K562 (cell line): ENCODE measurements around the gene IQCK. TPM values are rescaled to one million over a fixed set of nuclear protein-coding genes. Genes with fewer than 3 reads are reported as not detected.

Source experiments
- ATAC-seq: fragments of 200-7000 bp; cut with Tn5 transposase; 3 replicates; pipeline ENCODE4 v1.9.1; 2020; ENCODE audit warnings: moderate library complexity
- BruUV-seq: library from RNA; stranded (reverse); fragments of 400-500 nt; replicated peaks from 2 replicates; lab custom pipeline; 2021; lab: Mats Ljungman, UMichigan
- CTCF ChIA-PET: fragments of 300-600 bp; formaldehyde crosslinking; extraction: SDS; loops from one replicate; lab custom pipeline; 2021; ENCODE audit warnings: low intra/inter-chr PET ratio; lab: Yijun Ruan, JAX
- POLR2A ChIA-PET: fragments of 300-600, 350-650 bp; sonication (Branson Sonifier 250); formaldehyde crosslinking; extraction: SDS; loops from one replicate; lab custom pipeline; 2021; ENCODE audit warnings: antibody characterized with exemption, inconsistent platforms; lab: Yijun Ruan, JAX
- DNase-seq, 4 experiments: peaks; one replicate each; pipeline versions ENCODE4 v3.0.0 to v3.0.0-alpha.2; 2011 to 2018; ENCODE audit warnings: low spot score in 3 of 4, mixed read lengths in 3 of 4; ENCODE audit errors: extremely low read depth in 1 of 4
- FAIRE-seq: peaks from 2 replicates; lab custom pipeline; 2011; peaks lifted over from hg19 to GRCh38; lab: Jason Lieb, UNC
- H2AFZ ChIP-seq: 2 replicates; pipeline ENCODE4 v1.6.0; 2011; ENCODE audit warnings: low read depth, low read length, control low read depth, inconsistent platforms
- H3K27ac ChIP-seq: fragments of 200-600 bp; 3 replicates; pipeline ENCODE4 v1.8.0; 2011; ENCODE audit warnings: low read depth, mild to moderate bottlenecking, control low read depth, inconsistent platforms, low read length, moderate library complexity, mixed read lengths; ENCODE audit errors: extremely low read depth
- H3K27me3 ChIP-seq, 2 experiments: fragments of 300-600 bp in 1 of 2; 2 replicates in 1 of 2; 3 replicates in 1 of 2; pipeline versions ENCODE4 v1.6.0 to v1.8.0; 2011; ENCODE audit warnings: inconsistent platforms in 2 of 2, low read length in 2 of 2, mild to moderate bottlenecking in 1 of 2, mixed read lengths in 1 of 2, moderate library complexity in 1 of 2; ENCODE audit not compliant: control insufficient read depth in 2 of 2, insufficient read depth in 2 of 2
- H3K36me3 ChIP-seq: fragments of 300-600 bp; 3 replicates; pipeline ENCODE4 v1.8.0; 2011; ENCODE audit warnings: mild to moderate bottlenecking, low read length, inconsistent platforms; ENCODE audit not compliant: control insufficient read depth, insufficient read depth
- H3K4me1 ChIP-seq, 2 experiments: fragments of 200-600 bp in 1 of 2; replicated peaks in 1 of 2; 2 replicates in 1 of 2; 3 replicates in 1 of 2; pipeline versions ENCODE4 v1.5.1 to v1.8.0; 2011; ENCODE audit warnings: inconsistent platforms in 2 of 2, low read length in 2 of 2, mild to moderate bottlenecking in 1 of 2, mixed read lengths in 1 of 2, moderate library complexity in 1 of 2; ENCODE audit not compliant: control insufficient read depth in 2 of 2, insufficient read depth in 2 of 2
- H3K4me2 ChIP-seq: 2 replicates; pipeline ENCODE4 v1.6.1; 2011; ENCODE audit warnings: low read length, control low read depth, inconsistent platforms, mixed read lengths; ENCODE audit not compliant: insufficient read depth
- H3K4me3 ChIP-seq: fragments of 200-600 bp; sonication (generic), shearing (Covaris generic); 2 replicates; pipeline ENCODE4 v1.5.1; 2016; ENCODE audit warnings: control low read depth, inconsistent platforms
- H3K79me2 ChIP-seq: fragments of 200-600 bp; 3 replicates; pipeline ENCODE4 v1.8.0; 2011; ENCODE audit warnings: low read length, inconsistent platforms; ENCODE audit not compliant: control insufficient read depth, insufficient read depth
- H3K9ac ChIP-seq, 2 experiments: 2 replicates each; pipeline versions ENCODE4 v1.6.0 to v1.6.1; 2011; ENCODE audit warnings: low read depth in 2 of 2, low read length in 2 of 2, control low read depth in 1 of 2, inconsistent platforms in 1 of 2, mild to moderate bottlenecking in 1 of 2, mixed read lengths in 1 of 2; ENCODE audit not compliant: insufficient read depth in 1 of 2
- H3K9me1 ChIP-seq: one replicate; pipeline ENCODE4 v1.6.0; 2011; ENCODE audit warnings: inconsistent platforms, mild to moderate bottlenecking, low read length, moderate library complexity; ENCODE audit not compliant: control insufficient read depth, insufficient read depth
- H3K9me3 ChIP-seq: replicated peaks from 2 replicates; pipeline ENCODE4 v1.5.1; 2011; ENCODE audit warnings: low read depth, low read length, inconsistent platforms; ENCODE audit not compliant: control insufficient read depth, insufficient read depth
- H4K20me1 ChIP-seq: replicated peaks from 2 replicates; pipeline ENCODE4 v1.6.1; 2011; ENCODE audit warnings: low read length, inconsistent platforms, mixed read lengths; ENCODE audit not compliant: control insufficient read depth, insufficient read depth
- ARID1B ChIP-seq: fragments of 450-650 bp; IDR thresholded peaks from 2 replicates; pipeline ENCODE4 v1.6.1; 2016; ENCODE audit warnings: antibody characterized with exemption, mild to moderate bottlenecking, inconsistent platforms
- CSDE1 ChIP-seq, 2 experiments: fragments of 450-650 bp; IDR thresholded peaks; 2 replicates each; pipeline ENCODE4 v1.6.1; 2016; ENCODE audit warnings: mild to moderate bottlenecking in 1 of 2
- MECOM ChIP-seq: fragments of 250-450 bp; sonication (Bioruptor Pico); IDR thresholded peaks from 2 replicates; pipeline ENCODE4 v1.8.0; 2022; ENCODE audit warnings: inconsistent platforms
- NCOA6 ChIP-seq: fragments of 450-650 bp; IDR thresholded peaks from 2 replicates; pipeline ENCODE4 v1.6.1; 2017; ENCODE audit warnings: mild to moderate bottlenecking
- PHTF2 ChIP-seq: fragments of 250-450 bp; sonication (Bioruptor Pico); IDR thresholded peaks from 2 replicates; pipeline ENCODE4 v1.5.0; 2021; ENCODE audit warnings: mild to moderate bottlenecking
- SIN3A ChIP-seq, 2 experiments: fragments of 150-350 bp in 1 of 2; IDR thresholded peaks; 2 replicates each; pipeline ENCODE4 v1.6.1; 2011 to 2016; ENCODE audit warnings: borderline replicate concordance in 2 of 2, low read depth in 2 of 2, low read length in 2 of 2, mild to moderate bottlenecking in 2 of 2, moderate library complexity in 2 of 2; ENCODE audit not compliant: control insufficient read depth in 1 of 2
- ZNF3 ChIP-seq: fragments of 250-450 bp; sonication (Bioruptor Pico); IDR thresholded peaks from 2 replicates; pipeline ENCODE4 v1.5.0; 2021; ENCODE audit warnings: mild to moderate bottlenecking, moderate library complexity
- WGBS: fragments of 100-300 bp; shearing (Covaris generic); methylation state at CpG from one replicate; pipeline ENCODE4 v1.1.6; 2016; ENCODE audit warnings: low coverage, mixed read lengths; ENCODE audit not compliant: insufficient coverage; ENCODE audit errors: missing lambda C conversion rate; 5-methylcytosine and 5-hydroxymethylcytosine counted together
- in situ Hi-C: fragments of 300-500 bp; cut with MboI; formaldehyde crosslinking; loops from 4 replicates; pipeline ENCODE4 v1.15.0; 2018; ENCODE audit warnings: inconsistent platforms, mixed read lengths
- intact Hi-C: fragments of 100-400 bp; cut with micrococcal nuclease; formaldehyde crosslinking; loops from 2 replicates; pipeline ENCODE4 v1.14.2; 2022
- polyA plus RNA-seq, 8 experiments: library from polyadenylated mRNA; depleted of rRNA in 4 of 8; stranded (reverse) in 5 of 8; unstranded in 3 of 8; fragments of >200 nt; fragmentation: Nextera tagmentation in 2 of 8; fragmentation: Illumina TruSeq in 1 of 8; extraction: Ambion mirVana in 2 of 8; extraction: Trizol in 1 of 8; gene quantifications; 2 replicates each; pipeline versions ENCODE4 v1.2.1 to v1.2.3, GENCODE V29; 2011 to 2014; ENCODE audit warnings: inconsistent platforms in 1 of 8, missing spikeins in 1 of 8
- total RNA-seq, 7 experiments: library from RNA; depleted of rRNA in 6 of 7; stranded (reverse); fragments of >200 nt in 6 of 7; fragmentation: Illumina TruSeq in 2 of 7; extraction: Trizol in 2 of 7; gene quantifications; 2 replicates each; pipeline versions ENCODE4 v1.2.1 to v1.2.3, GENCODE V29; 2011 to 2021; ENCODE audit warnings: low replicate concordance in 1 of 7
- TF ChIP-seq, protein P1 (sequence below): fragments of 450-650 bp; formaldehyde crosslinking; conservative IDR thresholded peaks from 2 replicates; pipeline ENCODE4 v1.4.0; 2022; ENCODE audit warnings: mild to moderate bottlenecking, missing genetic modification characterization
- TF ChIP-seq, protein P2 (sequence below): fragments of 450-650 bp; IDR thresholded peaks from 2 replicates; pipeline ENCODE4 v1.6.1; 2017; ENCODE audit warnings: mild to moderate bottlenecking, moderate library complexity
- TF ChIP-seq, protein P3 (sequence below): fragments of 200-800 bp; sonication (Bioruptor generic); IDR thresholded peaks from 2 replicates; pipeline ENCODE4 v1.6.1; 2017; ENCODE audit warnings: missing genetic modification characterization, missing compliant biosample characterization
- TF ChIP-seq, protein P4 (sequence below): sonication (generic); formaldehyde crosslinking; IDR thresholded peaks from 2 replicates; pipeline ENCODE4 v1.8.0; 2023; ENCODE audit warnings: mild to moderate bottlenecking, missing genetic modification reagents

Gene IQCK
- total and polyA plus RNA-seq, 9 of the 15 experiments (the other 6 are each of a cell fraction or from before 2014, with no cell fraction given): 5.2 to 12.2 (median 7.3) TPM

DNA sequence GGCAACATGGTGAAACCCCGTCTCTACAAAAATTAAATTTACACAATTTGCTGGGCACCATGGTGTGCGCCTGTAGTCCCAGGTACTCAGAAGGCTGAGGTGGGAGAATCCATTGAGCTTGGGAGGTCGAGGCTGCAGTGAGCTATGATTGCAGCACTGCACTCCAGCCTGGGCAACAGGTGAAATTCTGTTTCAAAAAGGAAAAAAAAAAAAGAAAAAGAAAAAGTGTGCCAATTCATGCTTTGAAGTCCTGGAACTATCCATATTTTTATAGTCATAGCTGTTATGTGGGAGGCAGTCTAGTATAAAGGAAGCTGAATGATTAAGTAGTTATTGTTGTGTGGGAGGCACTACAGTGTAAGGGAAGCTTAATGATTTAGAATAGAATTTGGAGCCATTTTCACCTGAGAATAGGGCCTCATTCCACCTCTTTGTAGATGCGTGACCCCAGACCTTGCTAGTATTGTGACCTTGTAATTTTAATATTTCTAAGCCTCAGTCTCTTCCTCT lies 31.6 kb downstream of the IQCK start (continued):
- no peak for TF ChIP-seq ARID1B
- no peak for TF ChIP-seq MECOM (CRISPR knock-in tag)

DNA sequence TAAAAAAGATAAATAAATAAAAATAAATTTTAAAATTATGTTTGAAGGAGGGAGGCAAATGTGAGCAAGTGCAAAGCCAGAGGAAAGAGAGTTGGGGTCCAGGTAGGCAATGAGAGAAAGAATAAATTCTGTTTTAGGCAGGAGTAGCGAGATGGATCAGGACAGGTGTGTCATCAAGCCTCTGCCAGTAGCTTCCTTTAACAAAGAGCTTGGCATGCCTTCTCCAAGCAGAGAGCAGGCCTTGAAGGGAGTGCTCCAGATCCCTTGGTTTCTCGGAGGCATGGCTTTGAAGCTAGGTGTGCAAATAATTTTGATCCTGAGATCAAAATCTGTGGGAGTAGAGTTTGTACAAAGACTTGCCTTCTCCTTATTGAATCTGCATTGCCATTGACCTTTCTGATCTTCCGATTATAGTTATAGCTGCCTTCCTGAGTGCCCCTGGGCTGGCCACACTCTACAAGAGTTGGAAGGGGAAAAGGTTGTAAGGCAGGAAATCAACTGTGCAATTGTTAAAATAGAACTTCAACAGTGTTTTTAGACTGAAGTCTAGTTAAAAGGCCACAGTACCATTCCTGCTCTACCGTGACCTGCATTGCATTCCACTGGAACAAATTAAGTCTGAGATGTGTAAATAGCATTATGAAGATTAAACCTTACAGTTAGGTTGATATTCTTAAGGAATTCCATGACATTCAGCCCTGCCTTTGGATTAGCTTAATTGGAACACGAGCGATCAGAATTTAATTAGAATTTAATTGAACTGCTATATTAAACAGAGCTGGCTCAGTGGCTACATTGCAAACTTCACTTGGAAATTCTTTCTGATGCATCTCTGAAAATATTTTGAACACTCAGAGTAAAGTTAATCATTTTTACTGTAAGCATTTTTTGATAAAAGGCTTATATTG lies 33.7 kb downstream of the IQCK start:
- H3K4me2 ChIP-seq: no peak overlapping the region
- no peaks in the 10 kb centered on the region for H3K27me3 ChIP-seq
- H3K27ac ChIP-seq: no peak overlapping the region
- peaks cover 0 to 5% of the 10 kb centered on the region in 2 experiments; a peak in 3 of 5 replicates for H3K4me1 ChIP-seq
- BruUV-seq: no TSS peak
- no peaks in the 10 kb centered on the region for H3K9me3 ChIP-seq
- no peaks in the 10 kb centered on the region for H3K9me1 ChIP-seq
- no peak for DNase-seq
- in situ Hi-C loops (no loop called here), intact Hi-C loops (no loop called here)
- no peaks in the 10 kb centered on the region for H3K79me2 ChIP-seq
- FAIRE-seq: no peak
- no peak overlapping the region for H2AFZ ChIP-seq
- POLR2A ChIA-PET: interaction anchor here (0.6 to 1.5 kb wide), 5 partner anchors 8 to 20 kb away, joined by 3 to 5 read pairs (median 3); no protein-coding TSS in a partner anchor
- WGBS: 47% methylated on average over 6 of the region's 6 CpGs
- CTCF ChIA-PET: no interaction called here
- no peak overlapping the region for H3K4me3 ChIP-seq
- no peaks in the 10 kb centered on the region for H4K20me1 ChIP-seq
- H3K9ac ChIP-seq: no peak overlapping the region
- H3K36me3 ChIP-seq: no peaks in the 10 kb centered on the region
- no peak for ATAC-seq
- TF ChIP-seq, protein P1, sequence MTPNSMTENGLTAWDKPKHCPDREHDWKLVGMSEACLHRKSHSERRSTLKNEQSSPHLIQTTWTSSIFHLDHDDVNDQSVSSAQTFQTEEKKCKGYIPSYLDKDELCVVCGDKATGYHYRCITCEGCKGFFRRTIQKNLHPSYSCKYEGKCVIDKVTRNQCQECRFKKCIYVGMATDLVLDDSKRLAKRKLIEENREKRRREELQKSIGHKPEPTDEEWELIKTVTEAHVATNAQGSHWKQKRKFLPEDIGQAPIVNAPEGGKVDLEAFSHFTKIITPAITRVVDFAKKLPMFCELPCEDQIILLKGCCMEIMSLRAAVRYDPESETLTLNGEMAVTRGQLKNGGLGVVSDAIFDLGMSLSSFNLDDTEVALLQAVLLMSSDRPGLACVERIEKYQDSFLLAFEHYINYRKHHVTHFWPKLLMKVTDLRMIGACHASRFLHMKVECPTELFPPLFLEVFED (CRISPR knock-in tag): no peak
- TF ChIP-seq, protein P2, sequence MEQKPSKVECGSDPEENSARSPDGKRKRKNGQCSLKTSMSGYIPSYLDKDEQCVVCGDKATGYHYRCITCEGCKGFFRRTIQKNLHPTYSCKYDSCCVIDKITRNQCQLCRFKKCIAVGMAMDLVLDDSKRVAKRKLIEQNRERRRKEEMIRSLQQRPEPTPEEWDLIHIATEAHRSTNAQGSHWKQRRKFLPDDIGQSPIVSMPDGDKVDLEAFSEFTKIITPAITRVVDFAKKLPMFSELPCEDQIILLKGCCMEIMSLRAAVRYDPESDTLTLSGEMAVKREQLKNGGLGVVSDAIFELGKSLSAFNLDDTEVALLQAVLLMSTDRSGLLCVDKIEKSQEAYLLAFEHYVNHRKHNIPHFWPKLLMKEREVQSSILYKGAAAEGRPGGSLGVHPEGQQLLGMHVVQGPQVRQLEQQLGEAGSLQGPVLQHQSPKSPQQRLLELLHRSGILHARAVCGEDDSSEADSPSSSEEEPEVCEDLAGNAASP: no peak
- TF ChIP-seq CSDE1 (IDR thresholded peaks at IDR 0.05) (no peak), NCOA6 (no peak), PHTF2 (CRISPR knock-in tag) (no peak), ZNF3 (CRISPR knock-in tag) (no peak), SIN3A (IDR thresholded peaks at IDR 0.05; ENCODE audit: borderline replicate concordance in 2 of 2, control insufficient read depth in 1 of 2, low read depth in 2 of 2, low read length in 2 of 2) (no peak)
- TF ChIP-seq, protein P3, sequence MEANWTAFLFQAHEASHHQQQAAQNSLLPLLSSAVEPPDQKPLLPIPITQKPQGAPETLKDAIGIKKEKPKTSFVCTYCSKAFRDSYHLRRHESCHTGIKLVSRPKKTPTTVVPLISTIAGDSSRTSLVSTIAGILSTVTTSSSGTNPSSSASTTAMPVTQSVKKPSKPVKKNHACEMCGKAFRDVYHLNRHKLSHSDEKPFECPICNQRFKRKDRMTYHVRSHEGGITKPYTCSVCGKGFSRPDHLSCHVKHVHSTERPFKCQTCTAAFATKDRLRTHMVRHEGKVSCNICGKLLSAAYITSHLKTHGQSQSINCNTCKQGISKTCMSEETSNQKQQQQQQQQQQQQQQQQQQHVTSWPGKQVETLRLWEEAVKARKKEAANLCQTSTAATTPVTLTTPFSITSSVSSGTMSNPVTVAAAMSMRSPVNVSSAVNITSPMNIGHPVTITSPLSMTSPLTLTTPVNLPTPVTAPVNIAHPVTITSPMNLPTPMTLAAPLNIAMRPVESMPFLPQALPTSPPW (CRISPR knock-in tag): no peak
- TF ChIP-seq, protein P4, sequence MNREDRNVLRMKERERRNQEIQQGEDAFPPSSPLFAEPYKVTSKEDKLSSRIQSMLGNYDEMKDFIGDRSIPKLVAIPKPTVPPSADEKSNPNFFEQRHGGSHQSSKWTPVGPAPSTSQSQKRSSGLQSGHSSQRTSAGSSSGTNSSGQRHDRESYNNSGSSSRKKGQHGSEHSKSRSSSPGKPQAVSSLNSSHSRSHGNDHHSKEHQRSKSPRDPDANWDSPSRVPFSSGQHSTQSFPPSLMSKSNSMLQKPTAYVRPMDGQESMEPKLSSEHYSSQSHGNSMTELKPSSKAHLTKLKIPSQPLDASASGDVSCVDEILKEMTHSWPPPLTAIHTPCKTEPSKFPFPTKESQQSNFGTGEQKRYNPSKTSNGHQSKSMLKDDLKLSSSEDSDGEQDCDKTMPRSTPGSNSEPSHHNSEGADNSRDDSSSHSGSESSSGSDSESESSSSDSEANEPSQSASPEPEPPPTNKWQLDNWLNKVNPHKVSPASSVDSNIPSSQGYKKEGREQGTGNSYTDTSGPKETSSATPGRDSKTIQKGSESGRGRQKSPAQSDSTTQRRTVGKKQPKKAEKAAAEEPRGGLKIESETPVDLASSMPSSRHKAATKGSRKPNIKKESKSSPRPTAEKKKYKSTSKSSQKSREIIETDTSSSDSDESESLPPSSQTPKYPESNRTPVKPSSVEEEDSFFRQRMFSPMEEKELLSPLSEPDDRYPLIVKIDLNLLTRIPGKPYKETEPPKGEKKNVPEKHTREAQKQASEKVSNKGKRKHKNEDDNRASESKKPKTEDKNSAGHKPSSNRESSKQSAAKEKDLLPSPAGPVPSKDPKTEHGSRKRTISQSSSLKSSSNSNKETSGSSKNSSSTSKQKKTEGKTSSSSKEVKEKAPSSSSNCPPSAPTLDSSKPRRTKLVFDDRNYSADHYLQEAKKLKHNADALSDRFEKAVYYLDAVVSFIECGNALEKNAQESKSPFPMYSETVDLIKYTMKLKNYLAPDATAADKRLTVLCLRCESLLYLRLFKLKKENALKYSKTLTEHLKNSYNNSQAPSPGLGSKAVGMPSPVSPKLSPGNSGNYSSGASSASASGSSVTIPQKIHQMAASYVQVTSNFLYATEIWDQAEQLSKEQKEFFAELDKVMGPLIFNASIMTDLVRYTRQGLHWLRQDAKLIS (CRISPR knock-in tag): no peak
